WTC11 (cell line): ENCODE results near the gene SORL1. TPM values are rescaled to one million over a fixed set of nuclear protein-coding genes. Genes with fewer than 3 reads are reported as not detected.

ENCODE experiments used
- ATAC-seq: fragments of 200-7000 bp; cut with Tn5 transposase; 2 replicates; pipeline ENCODE4 v1.10.0; 2021; ENCODE audit warnings: mild to moderate bottlenecking, moderate library complexity
- CTCF ChIA-PET: fragments of 300-600 bp; sonication (Branson Sonifier 250); formaldehyde crosslinking; loops from one replicate; lab custom pipeline; 2021; ENCODE audit warnings: antibody characterized with exemption; lab: Charles Lee
- POLR2A ChIA-PET: fragments of 350-600 bp; sonication (Branson Sonifier 250); formaldehyde crosslinking; loops from one replicate; lab custom pipeline; 2021; ENCODE audit warnings: antibody characterized with exemption; lab: Charles Lee
- DNase-seq: peaks from one replicate; pipeline ENCODE4 v3.0.0; 2021; ENCODE audit warnings: low spot score
- H3K27ac Mint-ChIP-seq: 2 replicates; pipeline ENCODE4 v1.8.0; 2021; ENCODE audit warnings: mixed read lengths
- H3K27me3 Mint-ChIP-seq: 2 replicates; pipeline ENCODE4 v1.8.0; 2021; ENCODE audit warnings: low read depth, mild to moderate bottlenecking, moderate library complexity, mixed read lengths
- H3K36me3 Mint-ChIP-seq: 2 replicates; pipeline ENCODE4 v1.8.0; 2021; ENCODE audit warnings: mixed read lengths
- H3K4me1 Mint-ChIP-seq: 2 replicates; pipeline ENCODE4 v1.8.0; 2022; ENCODE audit warnings: mixed read lengths
- H3K4me3 Mint-ChIP-seq: 2 replicates; pipeline ENCODE4 v1.8.0; 2021; ENCODE audit warnings: mild to moderate bottlenecking, moderate library complexity, mixed read lengths
- H3K9me3 Mint-ChIP-seq: 2 replicates; pipeline ENCODE4 v1.8.0; 2021; ENCODE audit warnings: mixed read lengths
- CREB1 ChIP-seq: sonication (generic); formaldehyde crosslinking; IDR thresholded peaks from 2 replicates; pipeline ENCODE4 v1.8.0; 2023; ENCODE audit warnings: mild to moderate bottlenecking, missing genetic modification reagents
- ELF4 ChIP-seq: sonication (generic); formaldehyde crosslinking; IDR thresholded peaks from 2 replicates; pipeline ENCODE4 v1.8.1; 2022; ENCODE audit warnings: low read depth, mild to moderate bottlenecking, moderate library complexity, missing genetic modification reagents
- ERG ChIP-seq: fragments of 250-450 bp; sonication (Bioruptor Pico); IDR thresholded peaks from 2 replicates; pipeline ENCODE4 v1.8.0; 2021; ENCODE audit warnings: mild to moderate bottlenecking
- ESRRA ChIP-seq: sonication (generic); formaldehyde crosslinking; IDR thresholded peaks from 2 replicates; pipeline ENCODE4 v1.8.1; 2022; ENCODE audit warnings: mild to moderate bottlenecking, missing genetic modification reagents, borderline replicate concordance
- ETV6 ChIP-seq: sonication (generic); formaldehyde crosslinking; IDR thresholded peaks from 2 replicates; pipeline ENCODE4 v1.8.1; 2022; ENCODE audit warnings: mild to moderate bottlenecking, missing genetic modification reagents
- GABPB1 ChIP-seq: sonication (generic); formaldehyde crosslinking; IDR thresholded peaks from 2 replicates; pipeline ENCODE4 v1.8.1; 2023; ENCODE audit warnings: mild to moderate bottlenecking, missing genetic modification reagents
- NFATC4 ChIP-seq: fragments of 250-450 bp; sonication (Bioruptor Pico); IDR thresholded peaks from 2 replicates; pipeline ENCODE4 v1.9.0; 2021; ENCODE audit warnings: mild to moderate bottlenecking
- NFE2L1 ChIP-seq: sonication (generic); formaldehyde crosslinking; IDR thresholded peaks from 2 replicates; pipeline ENCODE4 v1.8.1; 2023; ENCODE audit warnings: missing genetic modification reagents
- NR2C2 ChIP-seq: sonication (generic); formaldehyde crosslinking; IDR thresholded peaks from 2 replicates; pipeline ENCODE4 v1.8.0; 2022; ENCODE audit warnings: mild to moderate bottlenecking, missing genetic modification reagents
- NR3C1 ChIP-seq: sonication (generic); formaldehyde crosslinking; conservative IDR thresholded peaks from 2 replicates; pipeline ENCODE4 v1.8.1; 2023; ENCODE audit warnings: low read depth, mild to moderate bottlenecking, missing genetic modification reagents
- PREB ChIP-seq: sonication (generic); formaldehyde crosslinking; IDR thresholded peaks from 2 replicates; pipeline ENCODE4 v1.8.1; 2022; ENCODE audit warnings: mild to moderate bottlenecking, missing genetic modification reagents, moderate library complexity, borderline replicate concordance
- PRRX2 ChIP-seq: fragments of 250-450 bp; sonication (Bioruptor Pico); IDR thresholded peaks from 2 replicates; pipeline ENCODE4 v1.8.0; 2021; ENCODE audit warnings: mild to moderate bottlenecking
- RORB ChIP-seq: fragments of 250-450 bp; sonication (Bioruptor Pico); IDR thresholded peaks from 2 replicates; pipeline ENCODE4 v1.9.0; 2021; ENCODE audit warnings: mild to moderate bottlenecking
- STAT6 ChIP-seq: sonication (generic); formaldehyde crosslinking; conservative IDR thresholded peaks from 2 replicates; pipeline ENCODE4 v1.8.1; 2023; ENCODE audit warnings: mild to moderate bottlenecking, low read depth, missing genetic modification reagents, moderate library complexity
- TEAD4 ChIP-seq: sonication (generic); formaldehyde crosslinking; IDR thresholded peaks from 2 replicates; pipeline ENCODE4 v1.8.0; 2022; ENCODE audit warnings: mild to moderate bottlenecking, missing genetic modification reagents
- ZNF416 ChIP-seq: fragments of 250-450 bp; sonication (Bioruptor Pico); IDR thresholded peaks from 2 replicates; pipeline ENCODE4 v1.9.0; 2021; ENCODE audit warnings: mild to moderate bottlenecking, inconsistent platforms
- total RNA-seq: library from RNA; stranded (reverse); gene quantifications from 3 replicates; pipeline ENCODE4 v1.2.3, GENCODE V29; 2021
- TF ChIP-seq, protein P1 (sequence below): sonication (generic); formaldehyde crosslinking; IDR thresholded peaks from 2 replicates; pipeline ENCODE4 v1.8.1; 2023; ENCODE audit warnings: mild to moderate bottlenecking, missing genetic modification reagents, moderate library complexity
- TF ChIP-seq, protein P2 (sequence below): fragments of 250-450 bp; sonication (Bioruptor Pico); IDR thresholded peaks from 2 replicates; pipeline ENCODE4 v1.9.0; 2021; ENCODE audit warnings: mild to moderate bottlenecking
- TF ChIP-seq, protein P3 (sequence below): sonication (generic); formaldehyde crosslinking; IDR thresholded peaks from 2 replicates; pipeline ENCODE4 v1.8.0; 2022; ENCODE audit warnings: mild to moderate bottlenecking, missing genetic modification reagents
- TF ChIP-seq, protein P4 (sequence below): fragments of 250-450 bp; sonication (Bioruptor Pico); IDR thresholded peaks from 2 replicates; pipeline ENCODE4 v1.9.0; 2021; ENCODE audit warnings: mild to moderate bottlenecking

Gene SORL1
- total RNA-seq, 1 experiment from 2014 or later: 87.1 TPM

GRCh38 chr11:121613724-121614123 is 161.6 kb downstream of the SORL1 start (continued):
- TF ChIP-seq, protein P1, sequence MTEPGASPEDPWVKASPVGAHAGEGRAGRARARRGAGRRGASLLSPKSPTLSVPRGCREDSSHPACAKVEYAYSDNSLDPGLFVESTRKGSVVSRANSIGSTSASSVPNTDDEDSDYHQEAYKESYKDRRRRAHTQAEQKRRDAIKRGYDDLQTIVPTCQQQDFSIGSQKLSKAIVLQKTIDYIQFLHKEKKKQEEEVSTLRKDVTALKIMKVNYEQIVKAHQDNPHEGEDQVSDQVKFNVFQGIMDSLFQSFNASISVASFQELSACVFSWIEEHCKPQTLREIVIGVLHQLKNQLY (CRISPR knock-in tag): no peak
- TF ChIP-seq NR2C2 (no peak), TEAD4 (CRISPR knock-in tag) (no peak), STAT6 (CRISPR knock-in tag) (no peak), CREB1 (CRISPR knock-in tag) (no peak), NR3C1 (no peak), ELF4 (CRISPR knock-in tag) (no peak), GABPB1 (no peak)
- TF ChIP-seq, protein P2, sequence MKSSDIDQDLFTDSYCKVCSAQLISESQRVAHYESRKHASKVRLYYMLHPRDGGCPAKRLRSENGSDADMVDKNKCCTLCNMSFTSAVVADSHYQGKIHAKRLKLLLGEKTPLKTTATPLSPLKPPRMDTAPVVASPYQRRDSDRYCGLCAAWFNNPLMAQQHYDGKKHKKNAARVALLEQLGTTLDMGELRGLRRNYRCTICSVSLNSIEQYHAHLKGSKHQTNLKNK (CRISPR knock-in tag): no peak
- TF ChIP-seq, all 79 proteins: peak for 0

DNA sequence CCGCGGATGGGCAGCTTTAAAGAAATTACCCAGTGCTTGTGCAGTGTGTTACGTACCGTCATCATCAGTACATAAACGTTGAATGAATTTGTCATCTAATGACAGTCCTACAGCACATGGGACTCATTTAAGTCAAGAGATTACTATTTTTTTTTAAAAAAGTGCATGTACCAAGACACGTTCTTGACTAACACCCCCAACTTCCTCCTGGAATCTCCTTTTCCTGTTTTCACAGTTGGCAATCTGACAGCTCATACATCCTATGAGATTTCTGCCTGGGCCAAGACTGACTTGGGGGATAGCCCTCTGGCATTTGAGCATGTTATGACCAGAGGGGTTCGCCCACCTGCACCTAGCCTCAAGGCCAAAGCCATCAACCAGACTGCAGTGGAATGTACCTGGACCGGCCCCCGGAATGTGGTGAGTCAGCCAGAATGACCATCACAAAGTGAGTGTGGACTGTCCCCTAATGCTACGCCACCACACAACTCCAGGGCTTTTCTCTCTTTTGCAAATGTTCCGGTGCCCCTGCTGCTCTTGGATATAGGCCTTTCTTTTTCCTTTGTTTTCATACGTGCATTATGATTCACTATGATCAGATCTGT is 162.6 kb downstream of the SORL1 start:
- no peaks in the 10 kb centered on the region for H3K9me3 Mint-ChIP-seq
- no peak for TF ChIP-seq NFATC4 (CRISPR knock-in tag)
- TF ChIP-seq, protein P3, sequence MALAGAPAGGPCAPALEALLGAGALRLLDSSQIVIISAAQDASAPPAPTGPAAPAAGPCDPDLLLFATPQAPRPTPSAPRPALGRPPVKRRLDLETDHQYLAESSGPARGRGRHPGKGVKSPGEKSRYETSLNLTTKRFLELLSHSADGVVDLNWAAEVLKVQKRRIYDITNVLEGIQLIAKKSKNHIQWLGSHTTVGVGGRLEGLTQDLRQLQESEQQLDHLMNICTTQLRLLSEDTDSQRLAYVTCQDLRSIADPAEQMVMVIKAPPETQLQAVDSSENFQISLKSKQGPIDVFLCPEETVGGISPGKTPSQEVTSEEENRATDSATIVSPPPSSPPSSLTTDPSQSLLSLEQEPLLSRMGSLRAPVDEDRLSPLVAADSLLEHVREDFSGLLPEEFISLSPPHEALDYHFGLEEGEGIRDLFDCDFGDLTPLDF (CRISPR knock-in tag): no peak
- H3K27ac Mint-ChIP-seq: peak overlapping the region; percentile 78
- H3K27me3 Mint-ChIP-seq: no peaks in the 10 kb centered on the region
- ATAC-seq: peak; percentile 78
- H3K4me1 Mint-ChIP-seq: peaks cover 27% of the 10 kb centered on the region
- peak; percentile 26 for DNase-seq
- ChIA-PET POLR2A (no interaction called here), CTCF (no interaction called here)
- H3K4me3 Mint-ChIP-seq: no peak overlapping the region
- H3K36me3 Mint-ChIP-seq: peaks cover 84% of the 10 kb centered on the region

- POLR2A ChIA-PET: no interaction called here
- ATAC-seq (no peak), DNase-seq (no peak)
- no peak overlapping the region for H3K27ac Mint-ChIP-seq
- H3K4me1 Mint-ChIP-seq: peaks cover 27% of the 10 kb centered on the region
- H3K27me3 Mint-ChIP-seq: no peaks in the 10 kb centered on the region
- peaks cover 83% of the 10 kb centered on the region for H3K36me3 Mint-ChIP-seq
- no peaks in the 10 kb centered on the region for H3K9me3 Mint-ChIP-seq
- CTCF ChIA-PET: interaction anchor here (0.8 kb wide), 1 partner anchor 493 kb away, joined by 3 read pairs; no protein-coding TSS in a partner anchor
- H3K4me3 Mint-ChIP-seq: no peak overlapping the region
- TF ChIP-seq PRRX2 (CRISPR knock-in tag) (no peak), ETV6 (CRISPR knock-in tag) (no peak), RORB (CRISPR knock-in tag) (no peak), ZNF416 (CRISPR knock-in tag) (no peak), PREB (CRISPR knock-in tag) (no peak), ERG (CRISPR knock-in tag) (no peak), ESRRA (CRISPR knock-in tag) (no peak), NFE2L1 (no peak)
- TF ChIP-seq, protein P4, sequence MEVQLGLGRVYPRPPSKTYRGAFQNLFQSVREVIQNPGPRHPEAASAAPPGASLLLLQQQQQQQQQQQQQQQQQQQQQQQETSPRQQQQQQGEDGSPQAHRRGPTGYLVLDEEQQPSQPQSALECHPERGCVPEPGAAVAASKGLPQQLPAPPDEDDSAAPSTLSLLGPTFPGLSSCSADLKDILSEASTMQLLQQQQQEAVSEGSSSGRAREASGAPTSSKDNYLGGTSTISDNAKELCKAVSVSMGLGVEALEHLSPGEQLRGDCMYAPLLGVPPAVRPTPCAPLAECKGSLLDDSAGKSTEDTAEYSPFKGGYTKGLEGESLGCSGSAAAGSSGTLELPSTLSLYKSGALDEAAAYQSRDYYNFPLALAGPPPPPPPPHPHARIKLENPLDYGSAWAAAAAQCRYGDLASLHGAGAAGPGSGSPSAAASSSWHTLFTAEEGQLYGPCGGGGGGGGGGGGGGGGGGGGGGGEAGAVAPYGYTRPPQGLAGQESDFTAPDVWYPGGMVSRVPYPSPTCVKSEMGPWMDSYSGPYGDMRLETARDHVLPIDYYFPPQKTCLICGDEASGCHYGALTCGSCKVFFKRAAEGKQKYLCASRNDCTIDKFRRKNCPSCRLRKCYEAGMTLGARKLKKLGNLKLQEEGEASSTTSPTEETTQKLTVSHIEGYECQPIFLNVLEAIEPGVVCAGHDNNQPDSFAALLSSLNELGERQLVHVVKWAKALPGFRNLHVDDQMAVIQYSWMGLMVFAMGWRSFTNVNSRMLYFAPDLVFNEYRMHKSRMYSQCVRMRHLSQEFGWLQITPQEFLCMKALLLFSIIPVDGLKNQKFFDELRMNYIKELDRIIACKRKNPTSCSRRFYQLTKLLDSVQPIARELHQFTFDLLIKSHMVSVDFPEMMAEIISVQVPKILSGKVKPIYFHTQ: no peak
Observed at GRCh38 chr11:121615501-121615900, 163.4 kb downstream of the SORL1 start.
